ENCODE measurements around the gene ISLR2. TPM values are rescaled to one million over a fixed set of nuclear protein-coding genes. Genes with fewer than 3 reads are reported as not detected.
A peak's percentile ranks its signal among the peaks of the same experiment; 100 is the strongest.

Gene ISLR2
- total RNA-seq, 2 donors from 2014 or later = not detected

DNA sequence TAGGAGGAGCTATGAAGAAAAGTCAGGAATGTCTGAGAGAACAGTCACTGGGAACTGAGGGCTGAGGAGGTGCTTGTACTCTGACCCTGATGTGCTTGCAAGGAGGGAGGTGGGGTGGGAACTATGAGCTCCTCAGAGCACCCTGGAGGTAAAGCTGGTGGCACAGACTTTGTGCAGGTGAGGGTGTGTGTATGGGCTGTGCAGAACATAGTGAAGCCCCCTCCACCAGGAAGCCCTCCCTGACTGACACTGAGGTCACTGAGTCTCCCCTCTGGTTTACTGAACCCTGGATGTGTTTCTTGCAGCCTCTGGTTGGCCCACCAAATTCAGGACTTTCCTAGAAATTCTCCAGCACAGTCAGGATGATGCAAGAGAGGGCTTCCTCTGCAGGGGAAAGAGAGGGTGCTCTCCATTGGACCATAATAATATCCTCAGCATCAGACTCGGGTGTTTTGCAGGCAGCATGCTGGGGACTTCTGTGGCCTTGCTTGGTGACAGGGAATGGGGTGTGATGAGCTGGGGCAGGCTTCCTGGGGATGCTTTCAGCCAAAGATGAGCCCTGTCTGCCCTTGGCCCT lies 41.7 kb downstream of the ISLR2 start:
- peaks cover 8 to 58% of the 10 kb centered on the region in 2 donors for H3K4me1 ChIP-seq (ENCODE audit: control insufficient read depth in 1 of 2, low read depth in 2 of 2)
- H3K27me3 ChIP-seq (replicated peaks; ENCODE audit: insufficient read depth) = no peaks in the 10 kb centered on the region
- H3K27ac ChIP-seq = no peak overlapping the region
- ATAC-seq (ENCODE audit: insufficient number of reproducible peaks, low FRiP score, low read depth) = no peak
- no peaks in the 10 kb centered on the region for H3K36me3 ChIP-seq
- H3K9me3 ChIP-seq = no peaks in the 10 kb centered on the region
- no peak for DNase-seq (ENCODE audit: low spot score)
- H3K4me3 ChIP-seq = no peak overlapping the region
- TF ChIP-seq, protein P1, sequence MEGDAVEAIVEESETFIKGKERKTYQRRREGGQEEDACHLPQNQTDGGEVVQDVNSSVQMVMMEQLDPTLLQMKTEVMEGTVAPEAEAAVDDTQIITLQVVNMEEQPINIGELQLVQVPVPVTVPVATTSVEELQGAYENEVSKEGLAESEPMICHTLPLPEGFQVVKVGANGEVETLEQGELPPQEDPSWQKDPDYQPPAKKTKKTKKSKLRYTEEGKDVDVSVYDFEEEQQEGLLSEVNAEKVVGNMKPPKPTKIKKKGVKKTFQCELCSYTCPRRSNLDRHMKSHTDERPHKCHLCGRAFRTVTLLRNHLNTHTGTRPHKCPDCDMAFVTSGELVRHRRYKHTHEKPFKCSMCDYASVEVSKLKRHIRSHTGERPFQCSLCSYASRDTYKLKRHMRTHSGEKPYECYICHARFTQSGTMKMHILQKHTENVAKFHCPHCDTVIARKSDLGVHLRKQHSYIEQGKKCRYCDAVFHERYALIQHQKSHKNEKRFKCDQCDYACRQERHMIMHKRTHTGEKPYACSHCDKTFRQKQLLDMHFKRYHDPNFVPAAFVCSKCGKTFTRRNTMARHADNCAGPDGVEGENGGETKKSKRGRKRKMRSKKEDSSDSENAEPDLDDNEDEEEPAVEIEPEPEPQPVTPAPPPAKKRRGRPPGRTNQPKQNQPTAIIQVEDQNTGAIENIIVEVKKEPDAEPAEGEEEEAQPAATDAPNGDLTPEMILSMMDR (IDR thresholded peaks at IDR 0.05) = no peak

DNA sequence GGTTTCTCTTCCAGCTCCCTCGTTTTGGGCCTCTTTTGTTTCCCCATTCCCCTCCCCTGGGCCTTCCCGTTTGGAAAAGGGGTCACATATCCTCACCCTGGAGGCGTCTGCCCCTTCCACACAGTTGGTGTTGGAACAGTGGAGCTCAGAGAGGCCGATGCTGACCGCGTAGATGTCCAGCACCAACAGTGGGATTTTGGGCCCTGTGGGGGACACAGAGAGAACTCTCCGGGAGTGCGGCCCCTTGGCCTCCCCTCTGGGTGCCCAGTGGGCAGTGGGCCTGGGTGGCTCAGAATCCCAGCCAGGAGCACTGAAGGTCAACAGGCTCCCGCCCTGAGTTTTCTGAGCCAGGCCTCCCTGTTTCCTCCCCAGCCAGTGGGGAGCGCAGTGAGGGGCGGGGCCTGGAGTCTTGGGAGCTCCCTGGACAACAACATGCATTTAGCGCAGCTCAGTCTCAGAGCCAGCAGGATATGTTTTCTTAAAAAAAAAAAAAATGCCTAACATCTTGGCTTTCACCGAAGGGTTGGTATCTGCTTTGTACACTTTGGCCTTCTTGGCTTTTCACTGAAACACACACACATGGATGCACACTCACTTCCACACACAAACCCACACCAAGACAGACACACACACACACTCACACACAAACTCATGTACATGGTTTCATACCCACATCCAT lies 42.5 kb downstream of the ISLR2 start:
- no peaks in the 10 kb centered on the region for H3K36me3 ChIP-seq
- peak; percentile 34 for ATAC-seq (ENCODE audit: insufficient number of reproducible peaks, low FRiP score, low read depth)
- no peaks in the 10 kb centered on the region for H3K27me3 ChIP-seq (replicated peaks; ENCODE audit: insufficient read depth)
- H3K4me1 ChIP-seq (ENCODE audit: control insufficient read depth in 1 of 2, low read depth in 2 of 2) = peaks cover 14 to 66% of the 10 kb centered on the region in 2 donors
- H3K27ac ChIP-seq = peak overlapping the region in 1 of 2 donors; percentile 57
- TF ChIP-seq, protein P1 (IDR thresholded peaks at IDR 0.05) = no peak
- H3K9me3 ChIP-seq = no peaks in the 10 kb centered on the region
- H3K4me3 ChIP-seq = peak overlapping the region; percentile 52
- DNase-seq (ENCODE audit: low spot score) = no peak

DNA sequence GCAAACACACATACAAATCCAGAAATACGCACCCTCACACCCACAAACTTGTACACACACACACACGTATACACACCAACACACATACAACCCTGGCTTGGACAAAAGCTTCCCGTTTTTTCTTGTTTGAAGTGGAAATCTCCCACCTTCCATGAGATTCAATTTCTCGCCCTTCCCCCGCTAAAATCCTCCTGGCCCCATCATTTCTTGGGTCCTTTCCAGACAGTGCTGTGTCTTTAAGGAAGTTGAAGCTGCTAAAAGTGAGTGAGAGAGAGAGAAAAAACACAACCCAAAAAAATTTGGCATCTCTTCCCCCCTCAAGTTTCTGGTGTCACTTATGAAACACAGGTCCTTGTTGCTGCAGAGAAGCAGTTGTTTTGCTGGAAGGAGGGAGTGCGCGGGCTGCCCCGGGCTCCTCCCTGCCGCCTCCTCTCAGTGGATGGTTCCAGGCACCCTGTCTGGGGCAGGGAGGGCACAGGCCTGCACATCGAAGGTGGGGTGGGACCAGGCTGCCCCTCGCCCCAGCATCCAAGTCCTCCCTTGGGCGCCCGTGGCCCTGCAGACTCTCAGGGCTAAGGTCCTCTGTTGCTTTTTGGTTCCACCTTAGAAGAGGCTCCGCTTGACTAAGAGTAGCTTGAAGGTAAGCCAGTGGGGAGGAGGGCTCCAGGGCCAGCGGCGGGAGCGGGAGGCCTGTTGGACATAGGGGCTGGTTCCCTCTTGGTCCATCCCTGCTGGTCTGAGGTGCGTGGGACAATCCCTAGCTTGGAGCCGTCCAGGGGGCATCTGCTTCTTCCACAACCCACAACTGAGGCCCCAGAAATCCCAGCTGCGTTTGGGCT lies 43.2 kb downstream of the ISLR2 start, which contains the start of gene ISLR:
Gene ISLR, plus strand, starts transcription at position 331 of the 839 bp plus-strand sequence. CDS start 1,149 bp downstream, outside the sequence.
- ATAC-seq (ENCODE audit: insufficient number of reproducible peaks, low FRiP score, low read depth) (peak; percentile 32), DNase-seq (ENCODE audit: low spot score) (no peak)
- no peaks in the 10 kb centered on the region for H3K36me3 ChIP-seq
- H3K27me3 ChIP-seq (replicated peaks; ENCODE audit: insufficient read depth) = no peaks in the 10 kb centered on the region
- peak within 1 kb of the TSS; percentile 52 for H3K4me3 ChIP-seq
- H3K4me1 ChIP-seq (ENCODE audit: control insufficient read depth in 1 of 2, low read depth in 2 of 2) = peaks cover 21 to 71% of the 10 kb centered on the region in 2 donors
- peak within 1 kb of the TSS; percentile 57 to 67 for H3K27ac ChIP-seq
- TF ChIP-seq, protein P1 (IDR thresholded peaks at IDR 0.05) = no peak
- H3K9me3 ChIP-seq = no peaks in the 10 kb centered on the region

DNA sequence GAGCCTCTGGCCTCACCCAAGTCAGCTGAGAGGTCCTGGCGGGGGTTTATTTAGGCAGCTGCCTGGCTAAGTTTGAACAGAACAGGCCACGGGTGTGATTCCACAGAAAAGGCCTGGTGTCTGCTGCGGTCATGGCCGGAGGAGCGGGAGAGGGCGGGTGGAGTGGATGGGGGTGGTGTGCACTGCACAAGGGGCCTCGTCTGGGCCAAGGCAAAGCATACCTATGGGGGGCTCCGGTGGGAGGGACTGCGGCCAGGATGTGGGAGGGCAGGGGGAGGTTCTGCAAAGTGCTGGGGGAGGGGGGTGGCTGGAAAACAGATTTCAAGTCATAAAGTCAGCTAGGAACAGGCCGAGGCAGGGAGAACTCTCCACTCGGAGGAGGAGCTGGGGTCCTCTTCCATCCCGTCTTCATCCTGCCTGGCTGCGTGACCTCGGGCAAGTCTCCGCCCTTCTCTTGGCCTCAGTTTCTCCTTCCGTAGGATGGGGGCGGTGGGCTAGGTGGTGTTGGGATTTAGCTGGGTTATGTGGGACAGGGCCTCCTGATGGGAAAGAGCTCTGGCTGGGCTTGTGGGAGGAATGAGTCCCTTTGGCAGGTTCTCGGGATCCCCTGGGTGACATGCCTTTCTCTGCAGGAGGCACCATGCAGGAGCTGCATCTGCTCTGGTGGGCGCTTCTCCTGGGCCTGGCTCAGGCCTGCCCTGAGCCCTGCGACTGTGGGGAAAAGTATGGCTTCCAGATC lies 44.0 kb downstream of the ISLR2 start:
- Histone ChIP-seq H3K4me3 (peak overlapping the region; percentile 52), H3K9me3 (no peaks in the 10 kb centered on the region), H3K4me1 (ENCODE audit: control insufficient read depth in 1 of 2, low read depth in 2 of 2) (peaks cover 29 to 71% of the 10 kb centered on the region in 2 donors), H3K27ac (peak overlapping the region; percentile 57 to 67), H3K27me3 (replicated peaks; ENCODE audit: insufficient read depth) (no peaks in the 10 kb centered on the region), H3K36me3 (no peaks in the 10 kb centered on the region)
- ATAC-seq (ENCODE audit: insufficient number of reproducible peaks, low FRiP score, low read depth) (no peak), DNase-seq (ENCODE audit: low spot score) (no peak)
- TF ChIP-seq, protein P1 (IDR thresholded peaks at IDR 0.05) = no peak
